GM18520 (cell line): Measurements from ENCODE around the gene KCNE4.

Experiments used
- ATAC-seq: cut with Tn5 transposase; IDR thresholded peaks from one replicate; pipeline ENCODE4 v1.9.1; 2021; ENCODE audit not compliant: unreplicated experiment

Gene KCNE4

GRCh38 chr2:223040527-223040926 lies 11.5 kb upstream of the KCNE4 start:
- no peak for ATAC-seq

GRCh38 chr2:223041527-223042109 lies 10.4 kb upstream of the KCNE4 start:
- ATAC-seq: no peak

- ATAC-seq: no peak
Measured at GRCh38 chr2:223042284-223042683, 9.7 kb upstream of the KCNE4 start.

GRCh38 chr2:223042704-223043118 lies 9.3 kb upstream of the KCNE4 start:
- no peak for ATAC-seq

- no peak for ATAC-seq
Measured at GRCh38 chr2:223043164-223043941, 8.6 kb upstream of the KCNE4 start.

GRCh38 chr2:223044092-223044836 lies 7.7 kb upstream of the KCNE4 start:
- ATAC-seq: no peak

- no peak for ATAC-seq
Measured at GRCh38 chr2:223044916-223045700, 6.9 kb upstream of the KCNE4 start.

- no peak for ATAC-seq
Measured at GRCh38 chr2:223046470-223047040, 5.4 kb upstream of the KCNE4 start.

- no peak for ATAC-seq
Measured at GRCh38 chr2:223047260-223047761, 4.7 kb upstream of the KCNE4 start.

- peak; percentile 76 for ATAC-seq
Measured at GRCh38 chr2:223048519-223048918, 3.5 kb upstream of the KCNE4 start.

- ATAC-seq: no peak
Measured at GRCh38 chr2:223049356-223049755, 2.6 kb upstream of the KCNE4 start.

GRCh38 chr2:223050188-223050587 lies 1.8 kb upstream of the KCNE4 start:
- no peak for ATAC-seq

GRCh38 chr2:223050900-223051504 lies 988 bp upstream of the KCNE4 start:
- ATAC-seq: no peak

GRCh38 chr2:223052548-223053483 lies 826 bp downstream of the KCNE4 start:
- ATAC-seq: no peak

- no peak for ATAC-seq
Measured at GRCh38 chr2:223053484-223054192, 1.6 kb downstream of the KCNE4 start.

- ATAC-seq: no peak
Measured at GRCh38 chr2:223054193-223054781, 2.3 kb downstream of the KCNE4 start.

GRCh38 chr2:223055140-223055539 lies 3.1 kb downstream of the KCNE4 start:
- no peak for ATAC-seq

GRCh38 chr2:223055836-223056235 lies 3.8 kb downstream of the KCNE4 start:
- no peak for ATAC-seq
